Tibial nerve (tissue), 4 donors: ENCODE data around the gene CELA2B. TPM values are rescaled to one million over a fixed set of nuclear protein-coding genes. Genes with fewer than 3 reads are reported as not detected.
"Not testable (repeated sequence)": the region's sequence is repeated elsewhere in the genome, so short reads cannot be mapped to it uniquely, and the experiment has no call there.

Experiments used
- DNase-seq, 2 donors: peaks; one replicate each; pipeline ENCODE4 v3.0.0-alpha.2; 2019; ENCODE audit warnings: low spot score in 2 of 2
- H3K27ac ChIP-seq, 4 donors: fragments of 200-600 bp; sonication (generic) in 3 of 4; one replicate each; pipeline ENCODE4 v1.5.1; 2017 to 2019; ENCODE audit warnings: mild to moderate bottlenecking in 1 of 4
- H3K27me3 ChIP-seq, 2 donors: fragments of 200-600 bp; sonication (generic) in 1 of 2; one replicate each; pipeline versions ENCODE4 v1.5.1 to v1.6.0; 2017 to 2019
- H3K36me3 ChIP-seq, 3 donors: fragments of 200-600 bp; sonication (generic); one replicate each; pipeline ENCODE4 v1.5.1; 2018 to 2019
- H3K4me1 ChIP-seq, 4 donors: fragments of 200-600 bp; sonication (generic) in 3 of 4; one replicate each; pipeline ENCODE4 v1.5.1; 2017 to 2019
- H3K4me3 ChIP-seq, 4 donors: fragments of 200-600 bp; sonication (generic) in 3 of 4; one replicate each; pipeline ENCODE4 v1.5.1; 2017 to 2019; ENCODE audit warnings: mild to moderate bottlenecking in 1 of 4, moderate library complexity in 1 of 4
- H3K9me3 ChIP-seq, 4 donors: fragments of 200-600 bp; sonication (generic) in 3 of 4; one replicate each; pipeline ENCODE4 v1.5.1; 2017 to 2019
- EP300 ChIP-seq, 2 donors: sonication (generic); formaldehyde crosslinking; IDR thresholded peaks; one replicate each; pipeline ENCODE4 v1.6.1; 2017; ENCODE audit warnings: antibody characterized with exemption in 2 of 2, mild to moderate bottlenecking in 1 of 2
- POLR2A ChIP-seq, 2 donors: fragments of 450-650 bp; IDR thresholded peaks; one replicate each; pipeline ENCODE4 v1.6.1; 2017; ENCODE audit warnings: antibody characterized with exemption in 2 of 2, mild to moderate bottlenecking in 2 of 2, moderate library complexity in 2 of 2
- WGBS, 2 donors: methylation state at CpG; one replicate each; pipeline ENCODE4 v1.1.5; 2018; 5-methylcytosine and 5-hydroxymethylcytosine counted together
- total RNA-seq, 4 donors: library from RNA; depleted of rRNA; stranded (reverse); fragments of >200 nt; gene quantifications; one replicate each; pipeline ENCODE4 v1.1.0, GENCODE V29; 2016
- TF ChIP-seq, protein P1 (sequence below), 5 experiments: fragments of 200-600 bp in 3 of 5; fragments of 450-650 bp in 2 of 5; sonication (generic) in 3 of 5; IDR thresholded peaks; one replicate each; pipeline ENCODE4 v1.5.1; 2016 to 2019; ENCODE audit warnings: antibody characterized with exemption in 5 of 5, mild to moderate bottlenecking in 3 of 5, moderate library complexity in 2 of 5

CELA2B gene
- total RNA-seq, 4 donors from 2014 or later, result not detected

DNA sequence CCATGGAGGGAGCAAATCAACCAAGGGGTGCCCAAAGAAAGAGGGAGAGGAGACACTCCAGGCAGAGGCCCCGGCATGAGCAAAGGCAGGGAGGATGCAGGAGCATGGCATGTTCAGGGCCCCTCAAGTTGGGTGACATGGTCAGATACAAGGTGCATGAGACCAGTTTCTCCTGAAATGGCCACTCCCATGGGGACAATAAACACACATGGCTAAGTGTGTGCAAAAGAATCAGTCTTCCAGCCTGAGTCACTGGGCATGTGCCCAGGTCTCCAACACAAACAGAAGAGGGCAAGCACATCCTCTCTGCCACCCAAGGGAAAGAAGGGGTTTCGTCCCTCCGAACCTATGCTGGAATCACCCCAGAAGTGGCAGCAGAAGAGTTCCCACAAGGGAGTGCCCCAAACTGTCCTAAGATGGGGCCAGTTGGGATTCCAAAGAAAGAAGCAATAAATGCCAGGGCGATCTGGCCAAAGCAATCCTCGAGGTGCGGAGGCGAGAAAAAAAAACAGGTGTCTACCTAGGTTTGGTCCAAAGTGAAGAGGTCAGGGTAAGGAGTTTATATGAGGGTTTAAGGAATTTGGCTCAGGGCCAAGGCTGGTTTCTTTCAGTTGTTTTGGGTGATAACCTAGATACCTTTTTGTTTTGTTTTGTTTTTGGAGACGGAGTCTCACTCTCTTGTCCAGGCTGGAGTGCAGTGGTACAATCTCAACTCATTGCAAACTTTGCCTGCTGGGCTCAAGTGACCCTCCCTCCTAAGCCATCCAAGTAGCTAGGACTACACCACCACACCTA lies 34.9 kb downstream of the CELA2B start:
- 85 to 88% methylated on average over 8 of the region's 8 CpGs for WGBS, 2 donors
- peaks cover 0 to 44% (median 0%) of the 10 kb centered on the region in 3 donors for H3K36me3 ChIP-seq
- H3K4me3 ChIP-seq, result no peak overlapping the region
- H3K9me3 ChIP-seq, result no peaks in the 10 kb centered on the region
- TF ChIP-seq EP300 (IDR thresholded peaks at IDR 0.05) (no peak), POLR2A (IDR thresholded peaks at IDR 0.05) (no peak)
- TF ChIP-seq, protein P1, sequence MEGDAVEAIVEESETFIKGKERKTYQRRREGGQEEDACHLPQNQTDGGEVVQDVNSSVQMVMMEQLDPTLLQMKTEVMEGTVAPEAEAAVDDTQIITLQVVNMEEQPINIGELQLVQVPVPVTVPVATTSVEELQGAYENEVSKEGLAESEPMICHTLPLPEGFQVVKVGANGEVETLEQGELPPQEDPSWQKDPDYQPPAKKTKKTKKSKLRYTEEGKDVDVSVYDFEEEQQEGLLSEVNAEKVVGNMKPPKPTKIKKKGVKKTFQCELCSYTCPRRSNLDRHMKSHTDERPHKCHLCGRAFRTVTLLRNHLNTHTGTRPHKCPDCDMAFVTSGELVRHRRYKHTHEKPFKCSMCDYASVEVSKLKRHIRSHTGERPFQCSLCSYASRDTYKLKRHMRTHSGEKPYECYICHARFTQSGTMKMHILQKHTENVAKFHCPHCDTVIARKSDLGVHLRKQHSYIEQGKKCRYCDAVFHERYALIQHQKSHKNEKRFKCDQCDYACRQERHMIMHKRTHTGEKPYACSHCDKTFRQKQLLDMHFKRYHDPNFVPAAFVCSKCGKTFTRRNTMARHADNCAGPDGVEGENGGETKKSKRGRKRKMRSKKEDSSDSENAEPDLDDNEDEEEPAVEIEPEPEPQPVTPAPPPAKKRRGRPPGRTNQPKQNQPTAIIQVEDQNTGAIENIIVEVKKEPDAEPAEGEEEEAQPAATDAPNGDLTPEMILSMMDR (IDR thresholded peaks at IDR 0.05), result no peak
- no peak for DNase-seq
- H3K4me1 ChIP-seq, result peaks cover 0 to 6% (median 2%) of the 10 kb centered on the region in 4 donors
- no peak overlapping the region for H3K27ac ChIP-seq
- no peaks in the 10 kb centered on the region for H3K27me3 ChIP-seq

DNA sequence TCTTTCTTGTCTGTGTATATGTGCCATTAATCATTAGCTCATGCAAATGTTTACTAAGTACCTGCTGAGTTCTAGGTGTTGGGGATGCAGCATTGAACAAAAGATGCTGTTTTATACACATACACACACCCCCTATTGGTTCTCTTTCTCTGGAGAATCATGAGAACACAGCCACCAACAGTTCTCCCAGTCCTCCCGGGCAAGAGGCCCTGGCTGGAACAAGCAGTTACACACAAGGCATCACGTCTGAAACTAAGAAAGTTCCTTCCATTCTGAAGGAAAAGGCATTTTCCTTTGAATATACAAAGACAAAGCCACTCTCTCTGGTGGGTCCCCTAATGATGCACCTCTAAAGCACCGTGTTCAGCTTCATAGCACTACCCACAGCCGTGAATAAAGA lies 37.3 kb downstream of the CELA2B start:
- H3K36me3 ChIP-seq, result peaks cover 0 to 48% (median 0%) of the 10 kb centered on the region in 3 donors

DNA sequence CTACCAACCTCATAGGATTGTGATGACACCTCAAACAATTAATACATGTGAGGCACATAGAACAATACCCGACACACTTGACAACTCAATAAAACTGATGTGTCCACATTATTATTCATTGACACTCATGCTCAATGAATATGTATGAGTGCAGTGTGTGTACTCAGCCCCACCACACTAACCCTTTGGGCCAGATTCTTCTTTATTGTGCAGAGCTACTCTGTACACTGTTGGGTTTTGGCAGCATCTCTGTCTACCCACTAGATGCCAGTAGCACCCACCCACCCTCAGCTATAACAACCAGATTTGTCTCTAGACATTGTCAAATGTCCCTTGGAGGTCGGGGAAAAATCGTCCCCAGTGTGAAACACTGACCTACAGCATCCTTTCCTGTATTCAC lies 38.0 kb downstream of the CELA2B start:
- no peak for TF ChIP-seq POLR2A (IDR thresholded peaks at IDR 0.05)
- TF ChIP-seq, protein P1 (IDR thresholded peaks at IDR 0.05), result no peak
- H3K27me3 ChIP-seq, result no peaks in the 10 kb centered on the region
- no peak overlapping the region for H3K27ac ChIP-seq
- H3K4me3 ChIP-seq, result no peak overlapping the region
- peaks cover 0 to 6% (median 2%) of the 10 kb centered on the region in 4 donors for H3K4me1 ChIP-seq
- WGBS, 2 donors, result 48 to 62% methylated on average over 3 of the region's 3 CpGs
- no peak for DNase-seq
- peaks cover 0 to 53% (median 0%) of the 10 kb centered on the region in 3 donors for H3K36me3 ChIP-seq
- H3K9me3 ChIP-seq, result no peaks in the 10 kb centered on the region

More for the DNA sequence above, 37.3 kb downstream of the CELA2B start:
- DNase-seq, result no peak
- Histone ChIP-seq H3K9me3 (no peaks in the 10 kb centered on the region), H3K27ac (no peak overlapping the region), H3K4me3 (no peak overlapping the region), H3K4me1 (peaks cover 0 to 6% (median 2%) of the 10 kb centered on the region in 4 donors), H3K27me3 (no peaks in the 10 kb centered on the region)
- TF ChIP-seq, protein P1 (IDR thresholded peaks at IDR 0.05), result no peak
- no peak for TF ChIP-seq EP300 (IDR thresholded peaks at IDR 0.05)
- no peak for TF ChIP-seq POLR2A (IDR thresholded peaks at IDR 0.05)
- WGBS, 2 donors, result 69 to 73% methylated on average over 4 of the region's 4 CpGs

DNA sequence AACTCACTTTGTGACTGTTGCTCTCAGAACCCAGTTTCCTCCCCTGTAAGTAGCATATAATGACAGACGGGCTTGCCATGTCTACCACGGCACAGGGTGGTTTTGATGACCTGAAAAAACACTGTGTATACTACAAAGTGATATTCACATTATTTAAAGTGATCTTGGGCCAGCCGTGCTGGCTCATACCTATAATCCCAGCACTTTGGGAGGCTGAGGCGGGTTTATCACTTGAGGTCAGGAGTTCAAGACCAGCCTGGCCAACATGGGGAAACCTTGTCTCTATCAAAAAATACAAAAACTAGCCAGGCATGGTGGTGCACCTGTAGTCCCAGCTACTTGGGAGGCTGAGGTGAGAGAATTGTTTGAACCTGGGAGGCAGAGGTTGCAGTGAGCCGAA lies 38.7 kb downstream of the CELA2B start:
- 87 to 95% methylated on average over 5 of the region's 5 CpGs for WGBS, 2 donors
- H3K4me3 ChIP-seq, H3K4me1 ChIP-seq, DNase-seq, H3K9me3 ChIP-seq, H3K27me3 ChIP-seq, H3K27ac ChIP-seq: not testable (repeated sequence)
- H3K36me3 ChIP-seq, result peaks cover 0 to 53% (median 0%) of the 10 kb centered on the region in 3 donors

DNA sequence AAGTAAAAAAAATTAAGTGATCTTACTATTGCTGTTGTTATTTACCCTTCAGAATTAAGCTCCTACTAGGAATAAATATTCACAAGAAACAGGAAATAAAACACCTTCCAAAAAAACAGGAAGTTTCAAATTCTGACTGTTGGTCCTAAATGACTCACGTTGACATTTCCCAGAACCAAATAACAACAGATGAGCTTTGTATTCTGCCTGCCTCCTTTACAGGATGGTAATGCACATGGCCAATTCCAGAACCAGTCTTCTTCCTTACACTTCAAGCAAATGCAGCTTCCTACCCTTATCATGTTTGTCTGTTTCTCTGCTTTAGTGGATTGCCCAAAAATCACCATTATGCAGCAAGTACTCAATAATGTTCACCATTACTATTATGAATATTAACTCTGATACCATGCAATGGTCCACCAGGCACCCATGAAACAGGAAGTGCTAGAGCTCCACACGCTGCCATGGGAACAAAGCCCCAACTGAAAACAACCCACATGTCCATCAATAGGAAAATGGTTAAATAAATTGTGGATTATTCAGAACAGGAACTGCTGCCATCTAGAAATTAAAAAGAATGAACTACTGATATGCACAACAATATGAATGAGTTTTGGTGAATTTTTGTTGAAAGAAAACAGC lies 39.2 kb downstream of the CELA2B start:
- Histone ChIP-seq H3K27ac (no peak overlapping the region), H3K36me3 (peaks cover 0 to 53% (median 0%) of the 10 kb centered on the region in 3 donors), H3K9me3 (no peaks in the 10 kb centered on the region), H3K4me3 (no peak overlapping the region), H3K4me1 (peaks cover 0 to 6% (median 2%) of the 10 kb centered on the region in 4 donors), H3K27me3 (no peaks in the 10 kb centered on the region)
- no peak for DNase-seq
- 43 to 58% methylated on average over 2 of the region's 2 CpGs for WGBS, 2 donors
- no peak for TF ChIP-seq EP300 (IDR thresholded peaks at IDR 0.05)
- TF ChIP-seq, protein P1 (IDR thresholded peaks at IDR 0.05), result no peak
- no peak for TF ChIP-seq POLR2A (IDR thresholded peaks at IDR 0.05)
